Chondrocyte (in vitro differentiated cells): ENCODE data around the gene CRB3. TPM values are rescaled to one million over a fixed set of nuclear protein-coding genes. Genes with fewer than 3 reads are reported as not detected.

ENCODE experiments used
- DNase-seq: peaks from one replicate; pipeline ENCODE4 v3.0.0; 2021; ENCODE audit warnings: mixed read lengths, low spot score
- H3K27ac Mint-ChIP-seq: one replicate; pipeline ENCODE4 v1.8.0; 2021; ENCODE audit warnings: mild to moderate bottlenecking, moderate library complexity, mixed read lengths; ENCODE audit not compliant: unreplicated experiment
- H3K27me3 Mint-ChIP-seq: 2 replicates; pipeline ENCODE4 v1.8.0; 2021; ENCODE audit warnings: low read depth, mixed read lengths
- H3K36me3 Mint-ChIP-seq: 2 replicates; pipeline ENCODE4 v1.8.0; 2021; ENCODE audit warnings: low read depth, mixed read lengths
- H3K4me1 Mint-ChIP-seq: 2 replicates; pipeline ENCODE4 v1.8.0; 2021; ENCODE audit warnings: low read depth, mild to moderate bottlenecking, mixed read lengths
- H3K4me3 Mint-ChIP-seq: one replicate; pipeline ENCODE4 v1.8.0; 2021; ENCODE audit warnings: mild to moderate bottlenecking, moderate library complexity, mixed read lengths; ENCODE audit not compliant: unreplicated experiment
- H3K9me3 Mint-ChIP-seq: 2 replicates; pipeline ENCODE4 v1.8.0; 2021; ENCODE audit warnings: low read depth, mixed read lengths
- total RNA-seq: library from RNA; stranded (reverse); gene quantifications from 3 replicates; pipeline ENCODE4 v1.2.1, GENCODE V29; 2021
- TF ChIP-seq, protein P1 (sequence below): fragments of 200-600 bp; sonication (generic); IDR thresholded peaks from 2 replicates; pipeline ENCODE4 v1.5.0; 2021; ENCODE audit warnings: antibody characterized with exemption, mild to moderate bottlenecking, moderate library complexity

Gene CRB3
- total RNA-seq, 1 donor from 2014 or later, result 0.32 TPM

DNA sequence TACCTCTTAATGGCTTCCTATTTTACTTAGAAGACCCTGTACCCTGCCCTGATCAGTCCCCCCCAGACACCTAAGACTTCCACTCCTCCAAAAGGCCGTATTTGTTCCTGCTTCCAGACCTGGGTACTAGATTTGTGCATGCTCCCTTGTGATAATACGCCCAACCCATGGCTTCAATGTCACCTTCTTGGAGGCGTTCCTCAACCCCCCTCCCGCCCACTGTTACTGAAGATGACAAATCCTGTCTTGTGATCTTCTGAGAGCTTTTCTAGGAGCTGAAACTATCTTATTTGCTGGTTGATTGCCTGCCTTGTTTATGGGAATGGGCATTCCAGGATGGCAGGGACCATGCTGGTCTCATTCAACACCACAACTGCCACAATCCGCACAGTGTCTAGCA, 13.9 kb upstream of the CRB3 start:
- Mint-ChIP-seq H3K27me3 (no peaks in the 10 kb centered on the region), H3K36me3 (peaks cover 29% of the 10 kb centered on the region), H3K27ac (no peak overlapping the region), H3K9me3 (peaks cover 9% of the 10 kb centered on the region), H3K4me3 (no peak overlapping the region), H3K4me1 (no peaks in the 10 kb centered on the region)
- TF ChIP-seq, protein P1, sequence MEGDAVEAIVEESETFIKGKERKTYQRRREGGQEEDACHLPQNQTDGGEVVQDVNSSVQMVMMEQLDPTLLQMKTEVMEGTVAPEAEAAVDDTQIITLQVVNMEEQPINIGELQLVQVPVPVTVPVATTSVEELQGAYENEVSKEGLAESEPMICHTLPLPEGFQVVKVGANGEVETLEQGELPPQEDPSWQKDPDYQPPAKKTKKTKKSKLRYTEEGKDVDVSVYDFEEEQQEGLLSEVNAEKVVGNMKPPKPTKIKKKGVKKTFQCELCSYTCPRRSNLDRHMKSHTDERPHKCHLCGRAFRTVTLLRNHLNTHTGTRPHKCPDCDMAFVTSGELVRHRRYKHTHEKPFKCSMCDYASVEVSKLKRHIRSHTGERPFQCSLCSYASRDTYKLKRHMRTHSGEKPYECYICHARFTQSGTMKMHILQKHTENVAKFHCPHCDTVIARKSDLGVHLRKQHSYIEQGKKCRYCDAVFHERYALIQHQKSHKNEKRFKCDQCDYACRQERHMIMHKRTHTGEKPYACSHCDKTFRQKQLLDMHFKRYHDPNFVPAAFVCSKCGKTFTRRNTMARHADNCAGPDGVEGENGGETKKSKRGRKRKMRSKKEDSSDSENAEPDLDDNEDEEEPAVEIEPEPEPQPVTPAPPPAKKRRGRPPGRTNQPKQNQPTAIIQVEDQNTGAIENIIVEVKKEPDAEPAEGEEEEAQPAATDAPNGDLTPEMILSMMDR, result no peak
- DNase-seq, result no peak

DNA sequence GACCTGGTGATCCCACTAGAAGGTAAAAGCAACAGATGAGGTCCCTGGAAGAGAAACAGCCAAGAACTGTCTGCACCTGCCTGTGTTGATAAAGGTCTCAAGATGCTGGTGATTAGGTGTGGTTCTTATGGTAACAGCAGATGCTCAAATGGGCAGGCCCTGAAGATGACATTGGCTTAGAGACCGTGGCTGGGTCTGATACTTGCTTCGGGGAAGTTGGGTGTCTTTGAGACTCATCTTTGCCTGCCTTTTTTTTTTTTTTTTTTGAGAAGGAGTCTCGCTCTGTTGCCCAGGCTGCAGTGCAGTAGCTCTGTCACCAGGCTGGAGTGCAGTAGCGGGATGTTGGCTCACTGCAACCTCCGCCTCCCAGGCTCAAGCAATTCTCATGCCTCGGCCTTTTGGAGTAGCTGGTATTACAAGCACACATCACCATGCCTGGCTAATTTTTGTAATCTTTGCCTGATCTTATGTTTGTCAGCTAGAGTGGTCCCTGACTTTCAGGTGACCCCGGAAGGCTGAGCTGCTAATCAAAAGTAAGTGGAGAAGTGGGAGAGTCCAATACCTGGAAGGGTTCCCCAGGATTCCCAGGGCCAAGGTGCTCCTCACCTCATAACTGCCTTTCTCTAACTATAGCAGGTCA, 12.4 kb upstream of the CRB3 start:
- Mint-ChIP-seq H3K36me3 (peaks cover 29% of the 10 kb centered on the region), H3K27ac (no peak overlapping the region), H3K27me3 (no peaks in the 10 kb centered on the region), H3K9me3 (peaks cover 10% of the 10 kb centered on the region), H3K4me3 (no peak overlapping the region), H3K4me1 (no peaks in the 10 kb centered on the region)
- TF ChIP-seq, protein P1, result no peak
- no peak for DNase-seq

DNA sequence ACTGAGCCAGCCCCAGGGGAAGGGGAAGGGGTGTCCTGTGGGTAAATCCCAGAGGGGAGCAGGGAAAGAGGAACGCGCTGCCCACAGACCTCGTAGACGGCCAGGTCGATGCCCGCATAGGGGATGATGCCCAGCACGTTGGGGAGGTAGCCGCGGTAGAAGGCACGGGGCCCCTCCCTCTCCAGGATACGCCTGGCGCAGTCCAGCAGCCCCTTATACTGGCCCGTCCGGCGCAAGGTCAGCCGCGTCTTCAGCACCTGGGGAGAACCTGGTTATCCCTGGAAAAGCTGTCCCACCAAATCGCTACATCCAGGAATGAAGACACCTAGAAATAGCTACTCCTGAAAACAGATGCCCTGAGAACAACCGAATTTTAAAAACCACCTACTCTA, 11.9 kb upstream of the CRB3 start:
- DNase-seq, result peak; percentile 86
- H3K27me3 Mint-ChIP-seq, result no peaks in the 10 kb centered on the region
- TF ChIP-seq, protein P1, result no peak
- peaks cover 28% of the 10 kb centered on the region for H3K36me3 Mint-ChIP-seq
- H3K4me1 Mint-ChIP-seq, result no peaks in the 10 kb centered on the region
- peaks cover 9% of the 10 kb centered on the region for H3K9me3 Mint-ChIP-seq
- no peak overlapping the region for H3K4me3 Mint-ChIP-seq
- no peak overlapping the region for H3K27ac Mint-ChIP-seq

DNA sequence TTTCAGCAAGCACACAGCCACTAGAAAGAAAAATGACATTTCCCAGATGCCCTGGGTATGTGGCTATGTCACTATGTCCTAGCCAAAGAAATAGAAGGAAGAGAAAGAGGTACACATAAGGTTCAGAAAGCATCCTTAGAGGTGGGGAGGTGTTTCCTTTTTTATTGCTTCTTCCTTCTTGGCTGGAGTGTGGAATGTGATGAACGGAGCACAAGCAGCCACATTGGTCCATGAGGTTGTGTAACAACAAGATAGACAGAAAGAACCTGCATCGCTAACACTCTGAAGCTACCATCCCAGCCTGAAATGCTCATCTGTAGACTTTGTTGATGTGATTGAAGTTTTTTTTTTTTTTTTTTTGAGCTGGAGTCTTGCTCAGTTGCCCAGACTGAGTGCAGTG, 11.2 kb upstream of the CRB3 start:
- TF ChIP-seq, protein P1, result no peak
- Mint-ChIP-seq H3K36me3 (peaks cover 28% of the 10 kb centered on the region), H3K27ac (no peak overlapping the region), H3K9me3 (peaks cover 9% of the 10 kb centered on the region), H3K4me3 (no peak overlapping the region), H3K27me3 (no peaks in the 10 kb centered on the region), H3K4me1 (peaks cover 2% of the 10 kb centered on the region)
- DNase-seq, result no peak

DNA sequence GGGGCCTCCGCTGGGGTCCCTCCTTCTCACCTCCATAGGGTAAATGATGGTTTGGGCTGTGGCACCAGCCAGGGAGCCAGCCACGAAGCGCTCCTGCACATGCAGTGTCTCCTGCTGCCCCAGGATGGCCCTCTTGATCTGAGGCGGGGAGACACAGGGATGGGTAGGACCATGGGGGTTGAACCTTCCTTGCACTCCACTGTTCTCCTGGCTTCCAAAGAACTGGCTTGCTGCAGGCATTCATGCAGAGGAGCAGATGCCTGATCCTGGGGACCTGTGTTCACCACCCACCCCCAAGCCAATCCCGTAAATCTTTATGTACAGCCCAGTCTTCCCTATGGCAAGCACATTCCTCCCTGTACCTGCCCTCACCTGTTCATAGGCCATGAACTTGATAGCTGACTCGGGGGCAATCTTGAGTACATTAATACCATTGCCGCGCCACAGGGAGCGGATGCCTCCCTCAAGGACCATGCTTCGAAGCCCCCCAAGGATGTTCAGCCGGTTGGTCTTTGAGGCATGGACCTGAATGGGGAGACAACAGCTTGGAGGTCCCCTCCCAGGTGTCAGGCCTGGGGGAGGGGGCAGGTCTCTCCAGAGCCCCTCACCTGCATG, 10.0 kb upstream of the CRB3 start:
- H3K36me3 Mint-ChIP-seq, result peaks cover 28% of the 10 kb centered on the region
- H3K4me1 Mint-ChIP-seq, result peaks cover 13% of the 10 kb centered on the region
- H3K9me3 Mint-ChIP-seq, result peaks cover 9% of the 10 kb centered on the region
- TF ChIP-seq, protein P1, result no peak
- DNase-seq, result no peak
- H3K27me3 Mint-ChIP-seq, result no peaks in the 10 kb centered on the region
- H3K4me3 Mint-ChIP-seq, result no peak overlapping the region
- H3K27ac Mint-ChIP-seq, result no peak overlapping the region
